HG03097 (cell line): ENCODE data around the gene TSEN54.
"Not testable (repeated sequence)": the region's sequence is repeated elsewhere in the genome, so short reads cannot be mapped to it uniquely, and the experiment has no call there.

Experiments
- ATAC-seq: cut with Tn5 transposase; IDR thresholded peaks from one replicate; pipeline ENCODE4 v1.9.1; 2021; ENCODE audit not compliant: unreplicated experiment, low FRiP score

The TSEN54 gene

DNA sequence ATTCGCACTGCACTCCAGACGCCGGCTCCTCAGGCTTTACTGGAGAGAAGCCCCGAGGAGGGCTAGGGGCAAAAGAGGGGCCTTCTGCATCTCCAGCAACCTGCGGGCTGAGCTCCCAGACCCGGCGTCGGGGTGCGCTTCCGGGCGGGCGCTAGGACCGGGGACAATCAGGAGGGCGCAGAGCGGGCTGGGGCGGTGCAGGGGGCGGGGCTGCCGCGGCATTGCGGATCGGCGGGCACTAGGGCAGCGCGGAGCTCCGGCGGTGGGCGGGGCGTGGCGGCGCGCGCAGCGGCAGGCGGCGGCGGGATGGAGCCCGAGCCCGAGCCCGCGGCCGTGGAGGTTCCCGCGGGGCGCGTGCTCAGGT, at the start of gene TSEN54:
Gene TSEN54, plus strand, starts transcription at position 274 of the 364 bp plus-strand sequence. Its CDS starts 33 bp downstream, at position 307.
- peak; percentile 58 for ATAC-seq

DNA sequence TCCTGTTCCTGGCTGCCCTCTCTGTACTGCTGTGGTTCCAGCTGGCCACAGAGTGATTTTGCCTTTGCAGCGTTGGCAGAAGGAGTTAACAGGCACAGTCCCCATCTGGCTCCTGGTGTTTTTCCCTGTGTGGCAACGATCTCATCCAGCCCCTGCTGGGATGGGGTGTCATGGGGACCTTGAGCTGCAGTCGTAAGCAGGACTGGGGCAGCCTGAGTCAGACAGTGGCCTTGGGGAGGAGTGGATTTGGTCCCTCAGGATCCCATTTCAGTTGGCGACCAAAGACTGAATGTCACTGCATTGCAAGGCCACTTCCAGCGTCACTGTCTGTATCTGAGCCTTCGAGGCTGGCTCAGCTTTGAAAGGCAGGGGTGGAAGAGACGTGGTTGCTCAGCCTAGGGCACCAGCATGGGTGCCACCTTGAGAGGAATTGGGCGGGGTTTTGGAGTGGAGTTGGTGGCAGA, 48.0 kb upstream of the TSEN54 start:
- ATAC-seq, result no peak

DNA sequence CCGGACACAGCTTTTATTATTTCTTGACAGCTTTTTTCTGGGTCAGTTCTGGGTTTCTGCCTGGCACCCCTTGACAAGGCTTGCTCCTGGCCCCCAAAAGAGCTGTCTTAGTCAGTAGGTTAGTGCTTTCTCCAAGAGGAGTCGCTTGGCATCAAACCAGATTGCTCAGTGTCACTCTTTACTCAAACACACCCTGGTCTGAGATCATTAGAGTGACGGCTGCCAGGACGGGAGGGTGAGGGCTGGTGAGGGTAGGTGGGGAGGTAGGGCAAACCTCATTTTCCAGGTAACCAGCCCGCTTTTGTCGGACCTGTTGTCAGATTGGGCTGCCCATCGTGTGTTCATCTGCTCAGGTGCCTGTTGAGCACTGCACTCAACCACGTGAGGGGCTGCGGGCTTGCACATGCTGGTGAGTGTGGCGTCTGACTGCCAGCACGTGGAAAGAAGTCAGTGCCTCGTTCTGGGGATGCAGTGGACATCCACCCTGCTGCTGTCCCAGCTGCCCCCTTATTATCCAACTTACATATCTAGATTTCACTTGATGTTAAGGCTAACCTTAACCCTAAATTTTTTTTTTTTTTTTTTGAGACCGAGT, 47.5 kb upstream of the TSEN54 start:
- ATAC-seq, result no peak

DNA sequence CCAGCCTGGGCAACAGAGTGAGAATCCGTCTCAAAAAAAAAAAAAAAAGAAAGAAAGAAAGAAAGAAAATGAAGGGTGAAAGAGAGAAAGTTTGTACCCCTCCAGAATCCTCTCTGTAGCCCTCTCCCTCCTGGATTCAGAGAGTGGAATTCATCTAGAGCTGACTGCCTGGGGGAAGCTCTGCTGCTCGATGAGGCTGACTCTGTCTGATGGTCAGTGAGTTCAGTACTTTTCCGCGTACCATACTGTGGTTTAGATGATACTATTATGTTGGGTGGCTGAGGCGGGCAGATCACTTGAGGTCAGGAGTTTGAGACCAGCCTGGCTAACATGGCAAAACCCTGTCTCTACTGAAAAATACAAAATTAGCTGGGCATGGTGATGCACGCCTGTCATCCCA, 45.1 kb upstream of the TSEN54 start:
- no peak for ATAC-seq

DNA sequence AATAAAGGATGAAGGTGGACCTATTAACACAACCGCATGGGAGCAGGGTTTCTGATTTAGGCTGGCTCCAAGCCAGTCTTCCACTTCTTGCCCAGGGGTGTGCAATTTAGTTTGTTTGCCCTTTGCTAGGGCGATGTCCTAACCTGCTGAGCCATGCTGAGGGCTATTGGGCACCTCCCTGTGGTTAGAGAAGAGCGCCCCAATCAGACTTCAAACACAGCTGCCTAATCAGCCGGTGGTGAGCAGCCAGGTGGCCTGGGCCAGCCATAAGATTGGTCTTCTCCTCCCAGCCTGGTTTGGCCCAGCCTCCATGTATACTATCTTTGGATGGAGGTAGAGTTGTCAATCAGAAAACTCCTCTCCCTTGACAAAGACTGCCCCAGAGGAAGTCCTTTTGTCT, 44.2 kb upstream of the TSEN54 start:
- ATAC-seq, result no peak

DNA sequence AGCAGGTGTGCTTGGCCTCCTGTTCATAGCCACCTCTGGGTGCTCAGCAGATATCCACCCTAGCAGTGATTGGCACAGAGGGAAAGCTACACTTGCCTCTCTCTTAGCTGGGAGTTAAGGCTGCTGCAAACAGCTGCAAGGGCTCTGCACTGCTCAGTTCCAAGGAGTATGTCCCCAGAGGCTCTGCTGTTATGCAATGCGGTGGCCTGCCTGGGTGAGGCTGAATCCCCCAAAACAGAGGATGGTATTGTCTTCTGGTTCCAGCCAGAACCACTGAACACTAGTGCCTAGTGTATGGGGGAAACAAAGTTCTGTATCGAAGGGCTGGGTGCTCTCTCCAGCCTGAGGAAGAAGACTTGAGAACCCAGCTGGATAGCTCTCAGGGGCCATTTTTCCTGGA, 43.1 kb upstream of the TSEN54 start:
- no peak for ATAC-seq

DNA sequence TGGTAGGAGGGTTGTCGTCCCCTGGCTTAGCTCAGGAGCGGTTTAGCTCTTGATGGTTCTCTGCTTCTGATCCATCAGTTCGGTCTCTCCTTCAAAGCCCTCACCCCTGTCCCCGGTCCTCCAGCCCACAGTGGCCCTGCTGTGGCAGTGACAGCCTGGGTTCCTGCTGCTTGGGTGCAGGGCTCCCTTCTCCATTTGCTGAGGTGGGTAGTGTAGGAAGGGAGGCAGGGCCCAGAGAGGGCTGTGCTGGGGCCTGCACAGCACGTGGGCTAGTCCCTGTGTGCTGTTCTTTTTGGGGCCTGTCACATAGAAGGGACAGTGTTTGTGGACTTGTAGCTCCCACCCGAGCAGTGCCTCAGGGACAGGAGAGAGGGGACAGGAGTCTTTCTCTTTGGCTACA, 41.6 kb upstream of the TSEN54 start:
- no peak for ATAC-seq

DNA sequence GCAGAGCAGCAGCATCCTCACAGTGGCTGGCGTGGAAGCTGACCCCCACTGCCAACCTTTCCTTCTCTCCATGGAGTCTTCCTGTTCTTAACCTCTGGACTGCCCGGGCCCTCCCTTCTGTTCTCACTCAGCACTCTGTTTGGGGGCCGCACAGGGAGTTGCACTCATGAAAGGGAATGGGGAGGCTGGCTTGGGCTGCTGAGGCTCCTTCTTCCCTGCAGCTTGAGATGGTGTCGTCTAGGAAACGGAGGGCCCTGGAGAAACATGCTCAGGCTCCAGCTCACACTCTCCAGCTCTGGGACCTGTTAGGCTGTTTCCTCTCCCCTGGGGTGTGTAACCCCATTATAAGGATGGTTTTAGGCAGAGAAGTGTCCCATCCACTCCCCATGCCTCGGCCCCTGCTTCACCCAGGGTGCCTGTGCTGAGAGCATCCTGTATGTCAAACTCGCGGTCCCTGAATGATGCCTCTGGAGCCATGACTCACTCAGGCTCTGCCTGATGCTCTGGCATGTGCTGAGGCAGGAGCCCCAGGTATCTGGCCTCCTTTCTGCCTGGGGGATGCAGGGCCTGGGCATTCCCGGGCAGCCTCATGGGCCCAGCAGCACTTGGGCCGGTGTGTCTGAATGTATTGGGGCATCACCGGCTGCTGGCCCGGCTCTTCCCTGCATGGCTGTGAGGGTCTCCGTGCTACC, 41.0 kb upstream of the TSEN54 start:
- no peak for ATAC-seq

DNA sequence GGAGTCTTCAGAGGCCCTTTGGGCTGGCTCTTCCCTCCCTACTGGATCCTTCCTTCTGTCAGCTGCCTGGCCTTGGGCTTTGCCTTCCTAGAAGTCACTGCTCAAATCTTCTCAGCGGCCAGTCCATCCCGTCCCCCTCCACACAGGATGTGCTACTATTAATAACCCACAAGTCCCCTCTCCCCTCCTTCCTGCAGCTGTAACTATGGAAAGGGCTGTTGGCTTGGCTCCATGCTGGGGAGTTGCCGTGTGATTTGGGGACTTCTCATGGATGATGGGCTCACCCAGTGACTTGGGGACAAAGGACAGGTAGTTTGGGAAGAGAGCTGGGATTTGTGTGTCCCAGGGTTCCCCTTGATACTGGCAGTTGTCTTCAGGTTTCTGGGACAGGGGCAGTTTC, 40.5 kb upstream of the TSEN54 start:
- no peak for ATAC-seq

DNA sequence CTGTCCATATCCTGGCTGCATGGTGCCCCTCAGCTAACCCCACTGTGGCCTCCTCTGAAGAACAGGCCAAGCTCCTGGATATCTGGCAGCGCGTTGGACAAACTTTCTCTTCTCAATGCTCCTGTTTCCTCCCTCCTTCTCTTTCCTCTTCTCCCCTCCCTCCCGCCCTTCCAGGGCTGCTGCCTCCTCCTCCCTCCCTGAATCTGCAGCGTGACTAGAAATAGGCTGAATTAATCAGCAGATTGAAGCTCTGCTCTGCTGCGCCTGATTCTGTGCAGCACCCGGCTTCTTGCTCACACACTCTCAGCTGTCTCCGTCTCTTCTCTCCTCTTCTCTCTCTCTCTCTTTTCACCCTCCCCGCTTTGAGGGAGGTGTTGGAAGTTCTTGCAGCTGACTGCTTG, 40.1 kb upstream of the TSEN54 start:
- no peak for ATAC-seq

DNA sequence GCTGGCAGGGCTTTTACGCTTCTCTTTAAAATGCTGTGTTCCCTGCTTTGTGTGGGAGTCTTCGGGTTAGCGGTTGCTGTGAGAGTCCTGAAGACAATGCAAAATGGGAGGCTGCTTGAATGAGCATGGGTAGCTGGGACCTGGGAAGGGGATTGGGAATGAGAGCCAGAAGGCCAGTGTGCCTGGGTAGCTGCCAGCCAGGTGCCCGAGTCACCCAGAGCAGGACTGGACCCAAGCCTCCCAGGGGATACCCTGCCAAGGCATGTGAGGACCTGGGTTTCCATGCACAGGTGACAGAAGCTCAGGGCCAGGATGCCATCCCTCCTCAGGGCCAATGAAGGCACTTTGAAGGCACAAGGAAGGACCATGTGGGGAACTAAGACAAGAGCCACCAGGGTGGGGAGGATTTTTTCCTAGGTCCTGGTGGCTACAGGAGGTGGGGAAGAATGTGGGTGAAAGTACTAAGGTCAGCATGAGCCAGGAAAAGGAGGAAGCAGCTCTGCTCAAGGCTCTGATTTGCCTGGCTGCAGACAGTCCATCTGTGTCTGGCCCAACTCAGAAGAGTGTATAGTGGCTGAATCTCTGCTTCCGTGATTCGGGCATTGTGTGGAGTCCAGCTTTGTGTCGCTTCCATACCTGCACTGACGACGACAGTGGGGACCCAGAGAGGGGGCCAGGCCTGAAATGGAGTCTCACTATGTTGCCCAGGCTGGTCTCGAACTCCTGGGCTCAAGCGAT, 39.4 kb upstream of the TSEN54 start:
- ATAC-seq, result no peak

DNA sequence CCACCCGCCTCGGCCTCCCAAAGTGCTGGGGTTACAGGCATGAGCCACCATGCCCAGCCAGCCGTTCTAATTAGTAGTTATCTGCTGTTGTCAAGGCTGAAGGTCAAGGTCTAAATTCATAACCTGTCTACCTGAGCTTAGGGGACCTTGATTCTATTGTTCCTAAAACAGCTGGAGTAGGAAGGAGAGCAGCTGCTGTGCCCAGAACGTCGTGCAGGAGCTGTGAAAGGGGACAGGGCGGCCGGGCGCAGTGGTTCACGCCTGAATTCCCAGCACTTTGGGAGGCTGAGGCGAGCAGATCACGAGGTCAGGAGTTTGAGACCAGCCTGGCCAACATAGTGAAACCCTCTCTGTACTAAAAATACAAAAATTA, 38.9 kb upstream of the TSEN54 start:
- not testable (repeated sequence) for ATAC-seq

DNA sequence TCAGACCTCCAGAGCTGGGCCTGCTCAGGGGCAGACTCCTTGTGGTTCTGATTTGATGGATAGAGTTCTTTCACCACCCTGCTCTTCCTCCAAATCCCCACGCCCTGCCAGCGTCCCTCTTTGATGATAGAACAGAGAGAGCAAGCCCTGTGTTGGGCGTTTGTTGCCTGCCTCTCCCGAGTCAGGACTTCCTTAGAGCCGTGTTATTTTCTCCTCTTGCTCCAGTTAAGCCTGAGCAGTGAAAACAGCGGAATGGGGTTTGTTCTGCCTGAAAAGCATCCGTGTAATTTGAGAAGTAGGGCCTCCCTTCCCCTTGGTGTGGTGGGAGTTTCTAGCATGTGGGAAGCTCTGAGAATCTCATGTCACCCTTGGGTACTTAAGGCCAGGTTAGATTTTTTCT, 37.8 kb upstream of the TSEN54 start:
- no peak for ATAC-seq

DNA sequence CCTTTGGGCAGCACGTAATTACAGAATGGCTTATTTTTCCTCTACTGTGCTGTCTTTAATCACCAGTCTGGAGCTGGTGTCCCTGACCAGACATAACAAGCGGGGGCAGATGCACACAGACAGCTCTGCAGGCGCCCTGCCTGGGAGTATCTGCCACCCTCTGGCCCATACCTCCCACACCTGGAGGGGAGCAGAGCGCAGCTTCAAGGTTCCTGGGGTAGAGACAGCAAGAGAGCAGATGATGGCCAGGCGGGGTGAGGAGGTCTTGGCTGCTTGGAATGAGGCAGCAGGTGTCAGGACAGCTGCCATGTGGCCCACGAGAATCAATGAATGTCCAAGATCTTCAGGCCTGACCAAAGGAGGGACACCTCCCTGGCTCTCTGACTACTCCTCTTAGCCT, 36.0 kb upstream of the TSEN54 start:
- no peak for ATAC-seq

DNA sequence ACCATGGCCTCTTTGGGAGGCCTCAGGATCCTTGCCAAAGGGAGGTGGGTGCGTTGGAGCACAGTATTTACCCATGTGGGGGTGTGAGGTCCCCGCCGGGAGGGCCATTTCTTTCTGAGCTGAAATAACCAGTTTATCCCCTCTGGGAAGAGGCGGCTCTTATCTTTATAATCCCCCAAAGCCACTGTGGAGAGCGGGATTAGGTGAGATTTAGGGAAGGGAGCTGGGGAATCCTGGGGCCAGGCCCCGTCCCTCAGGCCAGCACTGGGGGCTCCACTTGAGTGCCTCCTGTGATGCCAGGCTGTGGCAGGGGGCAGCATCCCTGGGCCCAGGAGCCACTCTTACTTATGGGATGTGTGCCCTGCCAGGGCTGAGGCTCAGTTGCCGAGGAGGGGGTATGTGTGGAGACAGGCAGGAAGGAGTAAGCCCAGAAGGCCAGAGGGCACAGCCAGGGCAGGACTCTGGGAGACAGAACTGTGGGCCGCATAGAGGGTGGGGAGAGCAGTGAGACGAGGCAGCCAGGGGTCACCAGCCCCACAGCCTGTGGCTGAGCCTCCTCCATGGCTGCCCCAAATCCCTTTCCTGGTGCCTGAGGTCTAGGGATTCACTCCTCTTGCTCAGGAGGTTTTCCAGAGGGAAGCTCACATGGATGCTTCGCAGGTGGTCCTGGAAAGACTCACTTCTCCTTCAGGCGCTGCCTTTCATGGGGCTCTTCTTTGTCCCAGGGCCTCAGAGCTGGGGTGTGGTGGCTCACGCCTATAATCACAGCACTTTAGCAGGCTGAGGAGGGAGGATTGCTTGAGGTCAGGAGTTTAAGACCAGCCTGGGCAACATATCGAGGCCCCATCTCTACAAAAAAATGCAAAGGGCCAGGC, 34.9 kb upstream of the TSEN54 start:
- no peak for ATAC-seq

DNA sequence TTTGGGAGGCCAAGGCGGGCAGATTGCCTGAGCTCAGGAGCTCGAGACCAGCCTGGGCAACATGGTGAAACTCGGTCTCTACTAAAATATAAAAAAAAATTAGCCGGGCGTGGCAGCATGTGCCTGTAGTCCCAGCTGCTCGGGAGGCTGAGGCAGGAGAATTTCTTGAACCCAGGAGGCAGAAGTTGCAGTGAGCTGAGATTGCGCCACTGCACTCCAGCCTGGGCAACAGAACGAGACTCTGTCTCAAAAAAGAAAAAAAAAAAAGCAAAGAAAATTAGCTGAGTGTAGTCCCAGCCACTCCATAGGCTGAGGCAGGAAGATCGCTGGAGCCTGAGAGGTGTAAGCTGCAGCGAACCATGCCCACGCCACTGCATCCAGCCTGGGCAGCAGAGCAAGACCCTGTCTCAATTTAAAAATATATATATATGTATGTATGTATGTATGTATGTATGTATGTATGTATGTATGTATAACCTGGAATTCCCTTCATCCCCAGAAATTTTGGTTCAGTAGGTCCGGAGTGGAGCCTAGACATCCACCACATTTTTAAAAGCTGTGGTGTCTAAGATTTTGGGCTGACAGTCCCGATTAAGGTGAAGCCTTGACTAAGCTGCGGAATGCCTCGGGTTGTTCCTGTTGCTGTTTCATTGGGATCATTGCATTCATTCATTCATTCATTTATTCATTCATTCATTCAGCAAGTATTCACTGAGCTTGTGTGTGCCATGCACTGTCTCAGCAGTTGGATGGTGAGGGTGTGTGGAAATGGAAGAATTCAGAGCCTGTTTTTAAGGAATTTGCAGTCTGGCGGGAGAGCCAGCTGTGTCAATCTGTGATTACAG, 34.0 kb upstream of the TSEN54 start:
- ATAC-seq, result no peak

DNA sequence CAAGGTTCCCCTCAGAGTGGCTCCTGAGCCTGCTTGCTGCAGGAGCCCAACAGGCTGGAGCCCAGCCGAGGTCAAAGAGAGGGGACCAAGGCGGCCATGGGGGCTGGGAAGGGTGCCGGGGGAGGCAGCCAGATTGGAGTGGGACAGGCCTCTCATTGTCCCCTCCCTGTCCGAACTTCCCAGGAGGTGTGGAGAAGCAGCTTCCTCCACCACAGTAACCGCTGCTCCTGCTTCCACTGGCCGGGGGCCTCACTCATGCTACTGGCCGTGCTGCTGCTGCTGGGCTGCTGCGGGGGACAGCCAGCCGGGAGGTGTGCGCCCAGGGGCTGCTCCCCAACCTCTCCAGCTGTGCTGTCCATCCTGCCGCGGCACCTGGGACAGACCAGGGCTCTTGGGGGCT, 30.6 kb upstream of the TSEN54 start:
- no peak for ATAC-seq

DNA sequence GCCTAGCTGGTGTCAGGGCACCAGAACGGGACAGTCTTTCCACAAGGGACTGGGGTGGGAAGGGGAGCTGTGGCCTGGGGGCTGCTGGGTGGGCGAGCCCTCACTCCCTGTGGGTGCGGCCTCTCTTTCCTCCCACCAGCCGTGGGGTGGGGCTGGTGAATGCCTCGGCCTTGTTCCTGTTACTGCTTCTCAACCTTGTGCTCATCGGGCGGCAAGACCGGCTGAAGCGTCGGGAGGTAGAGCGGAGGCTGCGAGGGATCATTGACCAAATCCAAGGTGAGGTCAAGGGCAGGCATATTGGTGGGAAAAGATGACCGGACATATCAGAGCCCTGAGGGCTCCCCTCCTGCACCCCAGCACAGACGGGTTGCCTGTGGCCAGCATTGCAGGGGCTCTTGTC, 30.2 kb upstream of the TSEN54 start:
- ATAC-seq, result no peak

DNA sequence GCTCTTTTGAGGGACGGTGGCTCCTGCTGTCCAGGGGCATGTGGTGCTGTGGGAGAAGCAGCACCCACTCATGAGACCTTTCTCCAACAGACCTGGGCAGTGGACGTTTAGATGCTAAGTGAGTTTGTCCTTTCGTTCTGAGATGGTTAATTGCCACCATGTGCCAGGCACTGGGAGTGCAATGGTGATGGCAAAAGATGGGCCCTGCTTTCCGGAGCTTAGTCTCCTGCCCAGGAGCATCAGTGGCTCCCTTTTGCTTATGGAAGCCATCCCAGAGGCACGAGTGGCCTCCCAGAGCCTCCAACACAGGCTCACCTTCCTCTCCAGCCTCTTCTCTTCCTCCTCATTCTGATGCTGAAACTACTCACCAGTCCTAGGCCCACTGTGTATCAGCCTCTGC, 29.4 kb upstream of the TSEN54 start:
- ATAC-seq, result no peak
